Measurements from ENCODE around the gene COMMD4. TPM values are rescaled to one million over a fixed set of nuclear protein-coding genes. Genes with fewer than 3 reads are reported as not detected.
"Not testable (repeated sequence)": the region's sequence is repeated elsewhere in the genome, so short reads cannot be mapped to it uniquely, and the experiment has no call there.

The COMMD4 gene
- polyA plus RNA-seq, 3 donors, result 41.1 to 63.1 (median 41.3) TPM

- WGBS (ENCODE audit: insufficient coverage), result 90% methylated on average over 8 of the region's 15 CpGs
These were observed 2.0 kb upstream of the COMMD4 start for GRCh38 chr15:75333654-75334419.

GRCh38 chr15:75335313-75335704 is 554 bp upstream of the COMMD4 start:
- H3K27ac ChIP-seq (ENCODE audit: low read depth in 1 of 2, low read length in 2 of 2), result no peak overlapping the region
- WGBS (ENCODE audit: insufficient coverage), result no CpG with 5 or more reads among the region's 3 CpGs
- peak overlapping the region; percentile 77 for H3K9ac ChIP-seq (ENCODE audit: insufficient read depth, low read length, poor library complexity, severe bottlenecking)
- H3K4me2 ChIP-seq (replicated peaks; ENCODE audit: extremely low read depth, low read length, poor library complexity, severe bottlenecking), result peak overlapping the region; percentile 91
- no peaks in the 10 kb centered on the region for H3K9me3 ChIP-seq (replicated peaks in 1 of 2; ENCODE audit: control insufficient read depth in 1 of 2, insufficient read depth in 1 of 2, low read length in 2 of 2)
- no peak for DNase-seq
- Mint-ChIP-seq H3K27me3 (ENCODE audit: low read depth in 3 of 3) (peaks cover 0 to 4% (median 3%) of the 10 kb centered on the region in 3 donors), H3K4me1 (peaks cover 22% of the 10 kb centered on the region), H3K27ac (no peak overlapping the region), H3K4me3 (peak overlapping the region; percentile 97 to 99), H3K9me3 (no peaks in the 10 kb centered on the region), H3K36me3 (peaks cover 9 to 12% of the 10 kb centered on the region in 2 donors)
- H3K79me2 ChIP-seq (ENCODE audit: insufficient read depth, low read length), result peaks cover 4% of the 10 kb centered on the region
- peaks cover 0 to 4% of the 10 kb centered on the region in 2 donors for H3K36me3 ChIP-seq (replicated peaks in 1 of 2; ENCODE audit: control insufficient read depth in 1 of 2, insufficient read depth in 2 of 2, low read length in 2 of 2)
- H3K27me3 ChIP-seq (ENCODE audit: control insufficient read depth in 2 of 2, insufficient read depth in 2 of 2, low read length in 2 of 2), result no peaks in the 10 kb centered on the region
- intact Hi-C loops (cut with micrococcal nuclease), result no loop called here
- no peak for TF ChIP-seq CTCF (IDR thresholded peaks at IDR 0.05)
- H3K4me3 ChIP-seq (replicated peaks in 1 of 3; ENCODE audit: low read depth in 2 of 3, low read length in 3 of 3), result peak overlapping the region in 2 of 3 experiments; percentile 88 to 89
- peak overlapping the region; percentile 97 for H2AFZ ChIP-seq (ENCODE audit: insufficient read depth, low read depth, low read length, poor library complexity, severe bottlenecking)
- H4K20me1 ChIP-seq (ENCODE audit: insufficient read depth, low read length), result no peaks in the 10 kb centered on the region
- H3K4me1 ChIP-seq (ENCODE audit: control insufficient read depth in 1 of 2, insufficient read depth in 2 of 2, low read length in 2 of 2), result peaks cover 12 to 16% of the 10 kb centered on the region in 2 donors

More at GRCh38 chr15:75333654-75334419, 2.0 kb upstream of the COMMD4 start:
- H3K4me1 Mint-ChIP-seq, result peaks cover 22% of the 10 kb centered on the region
- H3K4me2 ChIP-seq (replicated peaks; ENCODE audit: extremely low read depth, low read length, poor library complexity, severe bottlenecking); H3K36me3 ChIP-seq (replicated peaks in 1 of 2; ENCODE audit: control insufficient read depth in 1 of 2, insufficient read depth in 2 of 2, low read length in 2 of 2); H4K20me1 ChIP-seq (ENCODE audit: insufficient read depth, low read length); H2AFZ ChIP-seq (ENCODE audit: insufficient read depth, low read depth, low read length, poor library complexity, severe bottlenecking); H3K9ac ChIP-seq (ENCODE audit: insufficient read depth, low read length, poor library complexity, severe bottlenecking); H3K36me3 Mint-ChIP-seq; H3K79me2 ChIP-seq (ENCODE audit: insufficient read depth, low read length); H3K9me3 Mint-ChIP-seq; H3K27me3 ChIP-seq (ENCODE audit: control insufficient read depth in 2 of 2, insufficient read depth in 2 of 2, low read length in 2 of 2); intact Hi-C loops (cut with micrococcal nuclease); H3K9me3 ChIP-seq (replicated peaks in 1 of 2; ENCODE audit: control insufficient read depth in 1 of 2, insufficient read depth in 1 of 2, low read length in 2 of 2); H3K4me3 Mint-ChIP-seq; DNase-seq; H3K27ac ChIP-seq (ENCODE audit: low read depth in 1 of 2, low read length in 2 of 2); H3K27me3 Mint-ChIP-seq (ENCODE audit: low read depth in 3 of 3); H3K4me3 ChIP-seq (replicated peaks in 1 of 3; ENCODE audit: low read depth in 2 of 3, low read length in 3 of 3); H3K27ac Mint-ChIP-seq: not testable (repeated sequence)
- H3K4me1 ChIP-seq (ENCODE audit: control insufficient read depth in 1 of 2, insufficient read depth in 2 of 2, low read length in 2 of 2), result peaks cover 12 to 16% of the 10 kb centered on the region in 2 donors
